Thyroid gland (tissue), 4 donors: Measurements from ENCODE around the gene BPHL.
"Not testable (repeated sequence)": the region's sequence is repeated elsewhere in the genome, so short reads cannot be mapped to it uniquely, and the experiment has no call there.

Source experiments
- POLR2A ChIP-seq, 2 donors: fragments of 450-650 bp; IDR thresholded peaks; one replicate each; pipeline ENCODE4 v1.6.1; 2017; ENCODE audit warnings: antibody characterized with exemption in 2 of 2, mild to moderate bottlenecking in 2 of 2, moderate library complexity in 1 of 2
- TF ChIP-seq, protein P1 (sequence below), 6 experiments: fragments of 200-600 bp in 3 of 6; fragments of 450-650 bp in 3 of 6; sonication (generic) in 3 of 6; IDR thresholded peaks; one replicate each; pipeline ENCODE4 v1.5.1; 2016 to 2019; ENCODE audit warnings: antibody characterized with exemption in 6 of 6, mild to moderate bottlenecking in 2 of 6, inconsistent platforms in 1 of 6, moderate library complexity in 1 of 6

DNA sequence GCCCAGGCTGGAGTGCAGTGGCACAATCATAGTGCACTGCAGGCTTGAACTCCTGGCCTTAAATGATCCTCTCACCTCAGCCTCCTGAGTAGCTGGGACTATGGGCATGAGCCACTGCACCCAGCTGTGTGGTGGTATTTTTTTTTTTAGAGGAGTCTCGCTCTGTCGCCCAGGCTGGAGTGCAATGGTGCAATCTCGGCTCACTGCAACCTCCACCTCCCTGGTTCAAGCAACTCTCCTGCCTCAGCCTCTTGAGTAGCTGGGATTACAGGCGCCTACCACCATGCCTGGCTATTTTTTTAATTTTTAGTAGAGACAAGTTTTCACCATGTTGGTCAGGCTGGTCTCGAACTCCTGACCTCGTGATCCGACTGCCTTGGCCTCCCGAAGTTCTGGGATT, 39.6 kb upstream of the BPHL start:
- TF ChIP-seq, protein P1, sequence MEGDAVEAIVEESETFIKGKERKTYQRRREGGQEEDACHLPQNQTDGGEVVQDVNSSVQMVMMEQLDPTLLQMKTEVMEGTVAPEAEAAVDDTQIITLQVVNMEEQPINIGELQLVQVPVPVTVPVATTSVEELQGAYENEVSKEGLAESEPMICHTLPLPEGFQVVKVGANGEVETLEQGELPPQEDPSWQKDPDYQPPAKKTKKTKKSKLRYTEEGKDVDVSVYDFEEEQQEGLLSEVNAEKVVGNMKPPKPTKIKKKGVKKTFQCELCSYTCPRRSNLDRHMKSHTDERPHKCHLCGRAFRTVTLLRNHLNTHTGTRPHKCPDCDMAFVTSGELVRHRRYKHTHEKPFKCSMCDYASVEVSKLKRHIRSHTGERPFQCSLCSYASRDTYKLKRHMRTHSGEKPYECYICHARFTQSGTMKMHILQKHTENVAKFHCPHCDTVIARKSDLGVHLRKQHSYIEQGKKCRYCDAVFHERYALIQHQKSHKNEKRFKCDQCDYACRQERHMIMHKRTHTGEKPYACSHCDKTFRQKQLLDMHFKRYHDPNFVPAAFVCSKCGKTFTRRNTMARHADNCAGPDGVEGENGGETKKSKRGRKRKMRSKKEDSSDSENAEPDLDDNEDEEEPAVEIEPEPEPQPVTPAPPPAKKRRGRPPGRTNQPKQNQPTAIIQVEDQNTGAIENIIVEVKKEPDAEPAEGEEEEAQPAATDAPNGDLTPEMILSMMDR (IDR thresholded peaks at IDR 0.05), result not testable (repeated sequence)
- not testable (repeated sequence) for TF ChIP-seq POLR2A (IDR thresholded peaks at IDR 0.05)
